ENCODE data around the gene MEGF6.

- TF ChIP-seq CTCF (conservative IDR thresholded peaks at IDR 0.05) (no peak), ZFX (IDR thresholded peaks at IDR 0.05) (no peak)
Measured at GRCh38 chr1:3586986-3587759, 24.1 kb downstream of the MEGF6 start.
